Measurements from ENCODE around the gene ZBTB32.

The ZBTB32 gene

DNA sequence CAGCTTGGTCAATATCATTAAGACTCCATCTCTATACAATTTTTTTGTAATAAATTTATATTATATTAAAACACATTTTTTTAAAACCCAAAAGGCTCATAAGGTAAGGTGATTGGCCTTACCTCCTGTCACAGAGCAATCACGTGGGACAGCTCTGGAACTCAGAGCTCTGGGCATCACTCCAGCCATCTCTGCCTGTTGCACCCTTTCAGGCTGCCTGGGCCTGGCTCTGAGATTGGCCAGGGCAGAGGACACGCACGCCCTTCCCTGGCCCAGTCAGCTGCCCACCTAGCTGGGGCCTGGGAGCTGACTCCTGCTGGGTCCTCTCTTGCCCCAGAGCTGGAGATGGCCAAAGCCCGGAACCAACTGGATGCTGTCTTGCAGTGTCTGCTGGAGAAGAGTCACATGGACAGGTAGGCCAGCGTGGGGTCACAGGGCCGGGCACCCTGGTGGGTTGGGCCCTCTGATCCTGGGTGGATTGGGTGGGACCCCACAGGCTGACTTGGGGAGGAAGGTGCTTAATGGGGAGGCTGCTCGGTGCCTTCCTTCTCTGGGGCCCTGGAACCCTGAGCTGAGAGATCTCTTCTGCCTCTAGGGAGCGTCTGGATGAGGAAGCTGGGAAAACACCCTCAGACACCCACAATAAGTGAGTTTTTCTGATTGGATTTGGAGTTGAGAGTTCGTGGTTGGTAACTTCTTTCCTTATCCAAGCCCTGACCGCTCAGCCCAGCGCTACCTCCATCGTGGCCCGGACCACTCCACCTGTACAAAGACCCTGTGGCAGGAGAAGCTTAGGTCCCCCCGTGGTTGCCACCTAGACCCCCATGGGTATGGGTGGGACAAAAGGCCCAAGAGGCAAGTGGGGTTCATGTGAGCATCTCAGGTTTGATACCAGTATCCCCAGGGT lies 47.7 kb downstream of the ZBTB32 start:
- DNase-seq (ENCODE audit: low read depth, low spot score): no peak

- DNase-seq (ENCODE audit: low read depth, low spot score): no peak
These were observed 48.5 kb downstream of the ZBTB32 start for GRCh38 chr19:35752746-35753350.

GRCh38 chr19:35753634-35754369 lies 49.4 kb downstream of the ZBTB32 start:
- no peak for DNase-seq (ENCODE audit: low read depth, low spot score)

- no peak for DNase-seq (ENCODE audit: low read depth, low spot score)
These were observed 50.2 kb downstream of the ZBTB32 start for GRCh38 chr19:35754370-35755130.

DNA sequence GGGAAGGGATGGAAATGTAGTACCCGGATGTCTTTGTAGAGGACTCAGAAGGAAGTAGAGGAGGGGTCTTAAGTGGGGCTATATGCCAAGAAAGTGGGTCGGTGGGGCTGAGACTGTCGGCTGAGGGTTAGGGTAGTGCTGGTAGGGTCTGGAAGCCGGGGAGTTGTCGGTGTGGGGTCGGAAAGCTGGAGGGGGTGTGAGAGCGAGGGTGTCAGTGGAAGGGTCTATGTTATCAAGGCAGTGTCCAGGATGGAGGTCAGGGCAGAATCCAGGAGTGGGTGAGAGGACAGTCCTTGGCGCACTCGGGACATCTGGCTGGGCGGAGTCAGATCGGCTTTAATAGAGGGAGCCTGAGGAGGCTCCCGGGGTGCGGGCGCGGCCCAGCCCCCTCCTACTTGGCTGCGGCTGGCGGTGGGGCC lies 50.8 kb downstream of the ZBTB32 start:
- DNase-seq (ENCODE audit: low read depth, low spot score): no peak

GRCh38 chr19:35755550-35756376 lies 51.4 kb downstream of the ZBTB32 start:
- DNase-seq (ENCODE audit: low read depth, low spot score): no peak

- DNase-seq (ENCODE audit: low read depth, low spot score): no peak
These were observed 52.2 kb downstream of the ZBTB32 start, which contains the start of gene HSPB6 for GRCh38 chr19:35756377-35757230. Gene HSPB6 (minus strand): TSS chr19:35757029. CDS start chr19:35757008, 21 bp downstream.

DNA sequence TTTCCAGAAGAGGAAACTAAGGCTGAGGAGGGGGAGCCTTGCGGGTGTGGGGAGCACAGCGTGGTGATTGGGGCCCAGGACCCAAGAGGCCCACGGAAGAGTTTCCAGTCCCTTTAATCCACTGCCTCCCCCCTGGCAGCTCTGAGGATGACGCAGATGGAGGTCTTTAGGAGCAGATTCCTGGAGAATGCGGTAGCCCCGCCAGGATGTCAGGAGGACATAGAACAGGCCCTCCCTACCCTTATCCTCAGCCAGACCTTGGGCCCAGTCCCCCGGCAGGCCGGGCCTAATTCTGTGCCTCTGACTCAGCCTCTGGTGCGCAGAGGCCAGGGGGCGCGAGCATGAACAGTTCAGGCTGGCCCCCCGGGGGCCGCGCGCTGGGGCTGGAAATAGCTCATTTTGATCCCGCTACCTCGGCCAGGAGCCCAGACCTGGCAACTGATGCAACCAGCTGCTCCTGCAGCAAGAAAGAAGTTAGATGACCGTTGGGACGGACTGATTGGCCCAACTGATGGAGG lies 52.9 kb downstream of the ZBTB32 start:
- peak; percentile 81 for DNase-seq (ENCODE audit: low read depth, low spot score)

- DNase-seq (ENCODE audit: low read depth, low spot score): peak; percentile 98
These were observed 53.6 kb downstream of the ZBTB32 start, which contains the start of gene PROSER3 for GRCh38 chr19:35757749-35758608. Gene PROSER3 (plus strand): TSS chr19:35758176. CDS start chr19:35758216, 40 bp downstream.

DNA sequence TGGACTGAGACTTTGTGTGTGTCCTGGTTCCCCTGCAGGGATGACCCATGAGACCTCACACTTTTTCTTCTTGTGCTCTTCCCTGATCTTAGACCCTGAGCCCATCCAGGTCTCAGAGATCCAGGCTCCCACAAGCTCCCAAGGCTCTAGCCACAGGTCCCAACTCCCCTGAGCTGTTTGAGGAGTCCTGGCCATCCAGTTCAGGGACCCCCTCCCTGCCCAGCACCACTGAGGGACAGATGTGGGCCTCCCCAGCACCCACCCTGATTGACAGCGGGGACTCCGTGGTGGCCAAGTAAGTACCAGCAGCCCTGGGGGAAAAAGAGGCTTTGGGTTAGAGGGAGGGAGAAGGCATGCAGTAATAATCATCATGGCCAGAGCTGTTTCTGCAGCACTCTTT lies 55.3 kb downstream of the ZBTB32 start:
- DNase-seq (ENCODE audit: low read depth, low spot score): no peak

DNA sequence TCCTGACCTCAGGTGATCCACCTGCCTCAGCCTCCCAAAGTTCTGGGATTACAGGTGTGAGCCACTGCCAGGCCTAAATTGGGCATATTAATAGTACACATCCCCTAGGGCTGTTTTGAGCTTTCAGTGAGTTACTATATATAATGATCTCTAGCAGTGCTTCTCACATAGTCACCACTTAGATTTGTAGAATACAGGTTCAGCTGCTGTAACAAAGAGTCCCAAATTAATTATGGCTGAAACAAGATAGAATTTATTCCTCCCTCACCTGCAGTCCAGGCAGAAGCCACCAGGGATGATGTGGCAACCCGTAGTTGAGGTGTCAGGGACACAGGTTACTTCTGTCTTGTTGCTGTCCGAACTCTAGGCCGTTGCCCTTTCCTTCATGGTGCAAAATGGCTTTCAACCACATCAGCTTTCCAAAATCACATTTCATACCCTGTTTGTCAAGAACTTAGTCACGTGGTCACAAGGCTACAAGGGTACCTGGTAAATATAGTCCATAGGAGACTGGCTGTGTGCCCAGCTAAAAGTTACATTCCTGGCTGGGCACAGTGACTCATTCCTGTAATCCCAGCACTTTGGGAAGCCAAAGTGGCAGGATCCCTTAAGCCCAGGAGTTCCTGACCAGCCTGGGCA lies 56.5 kb downstream of the ZBTB32 start:
- no peak for DNase-seq (ENCODE audit: low read depth, low spot score)

DNA sequence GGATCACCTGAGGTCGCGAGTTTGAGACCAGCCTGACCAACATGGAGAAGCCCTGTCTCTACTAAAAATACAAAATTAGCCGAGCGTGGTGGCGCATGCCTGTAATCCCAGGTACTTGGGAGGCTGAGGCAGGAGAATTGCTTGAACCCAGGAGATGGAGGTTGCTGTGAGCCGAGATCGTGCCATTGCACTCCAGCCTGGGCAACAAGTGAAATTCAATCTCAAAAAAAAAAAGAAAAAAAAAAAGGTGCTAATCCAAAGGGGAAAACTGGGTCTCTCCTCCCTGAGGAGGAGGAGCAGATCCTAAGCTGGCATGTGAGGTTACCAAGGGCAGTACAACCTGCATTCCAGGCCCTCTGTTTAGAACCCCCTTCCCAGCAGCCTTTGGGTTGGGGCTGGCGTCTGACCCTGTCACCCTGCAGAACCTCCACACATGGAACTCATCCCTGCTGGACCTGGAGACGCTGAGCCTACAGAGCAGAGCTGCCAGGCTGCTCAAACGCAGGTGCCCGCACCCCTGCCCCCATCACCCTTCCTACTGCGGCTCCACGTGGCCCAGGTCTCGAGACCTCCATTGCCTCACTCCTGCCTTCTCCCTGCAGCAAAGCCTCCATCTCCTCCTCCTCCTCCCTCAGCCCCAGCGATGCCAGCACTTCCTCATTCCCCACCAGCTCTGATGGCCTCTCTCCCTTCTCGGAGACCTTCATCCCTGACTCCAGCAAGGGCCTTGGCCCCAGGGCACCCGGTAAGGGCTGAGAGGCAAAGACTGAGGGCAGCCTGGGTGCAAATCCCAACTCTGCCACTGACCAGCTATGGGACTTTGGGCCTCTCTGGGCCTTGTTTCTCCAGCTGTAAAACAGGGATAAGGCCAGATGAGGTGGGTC lies 60.3 kb downstream of the ZBTB32 start:
- no peak for DNase-seq (ENCODE audit: low read depth, low spot score)
